Activated B cell treated with CpG ODN at 0.5 μM for 24 hours (primary cell): ENCODE measurements around the gene TMEM127. TPM values are rescaled to one million over a fixed set of nuclear protein-coding genes. Genes with fewer than 3 reads are reported as not detected.
A peak's percentile ranks its signal among the peaks of the same experiment; 100 is the strongest.

Source experiments
- ATAC-seq: fragments of 200-7000 bp; cut with Tn5 transposase; one replicate; pipeline ENCODE4 v1.10.0; 2021; ENCODE audit warnings: low read depth, mild to moderate bottlenecking, moderate library complexity
- CTCF ChIA-PET: fragments of 350-600 bp; sonication (Branson Sonifier 250); formaldehyde crosslinking; loops from one replicate; lab custom pipeline; 2021; ENCODE audit warnings: antibody characterized with exemption; lab: Charles Lee
- POLR2A ChIA-PET: fragments of 350-600 bp; sonication (Branson Sonifier 250); formaldehyde crosslinking; loops from one replicate; lab custom pipeline; 2021; ENCODE audit warnings: antibody characterized with exemption; lab: Charles Lee
- DNase-seq: peaks from one replicate; pipeline ENCODE4 v3.0.0; 2022
- H3K27ac Mint-ChIP-seq: one replicate; pipeline ENCODE4 v1.8.0; 2020; ENCODE audit warnings: mixed read lengths
- H3K27me3 Mint-ChIP-seq: one replicate; pipeline ENCODE4 v1.8.0; 2021; ENCODE audit warnings: mixed read lengths
- H3K36me3 Mint-ChIP-seq: one replicate; pipeline ENCODE4 v1.8.0; 2021; ENCODE audit warnings: low read depth, mixed read lengths
- H3K4me1 Mint-ChIP-seq: one replicate; pipeline ENCODE4 v1.8.0; 2021; ENCODE audit warnings: mixed read lengths
- H3K4me3 Mint-ChIP-seq: one replicate; pipeline ENCODE4 v1.8.0; 2020; ENCODE audit warnings: mild to moderate bottlenecking, mixed read lengths
- H3K9me3 Mint-ChIP-seq: one replicate; pipeline ENCODE4 v1.8.0; 2020; ENCODE audit warnings: mixed read lengths
- CTCF ChIP-seq: fragments of 200-600 bp; IDR thresholded peaks from one replicate; pipeline ENCODE4 v1.8.0; 2022; ENCODE audit warnings: antibody characterized with exemption, mild to moderate bottlenecking
- intact Hi-C: fragments of 100-400 bp; cut with micrococcal nuclease; formaldehyde crosslinking; loops from one replicate; pipeline ENCODE4 v1.15.1; 2024
- total RNA-seq: library from RNA; stranded (reverse); gene quantifications from 2 replicates; pipeline ENCODE4 v1.2.3, GENCODE V29; 2022

The TMEM127 gene
- total RNA-seq, 1 donor from 2014 or later: 43.2 TPM

DNA sequence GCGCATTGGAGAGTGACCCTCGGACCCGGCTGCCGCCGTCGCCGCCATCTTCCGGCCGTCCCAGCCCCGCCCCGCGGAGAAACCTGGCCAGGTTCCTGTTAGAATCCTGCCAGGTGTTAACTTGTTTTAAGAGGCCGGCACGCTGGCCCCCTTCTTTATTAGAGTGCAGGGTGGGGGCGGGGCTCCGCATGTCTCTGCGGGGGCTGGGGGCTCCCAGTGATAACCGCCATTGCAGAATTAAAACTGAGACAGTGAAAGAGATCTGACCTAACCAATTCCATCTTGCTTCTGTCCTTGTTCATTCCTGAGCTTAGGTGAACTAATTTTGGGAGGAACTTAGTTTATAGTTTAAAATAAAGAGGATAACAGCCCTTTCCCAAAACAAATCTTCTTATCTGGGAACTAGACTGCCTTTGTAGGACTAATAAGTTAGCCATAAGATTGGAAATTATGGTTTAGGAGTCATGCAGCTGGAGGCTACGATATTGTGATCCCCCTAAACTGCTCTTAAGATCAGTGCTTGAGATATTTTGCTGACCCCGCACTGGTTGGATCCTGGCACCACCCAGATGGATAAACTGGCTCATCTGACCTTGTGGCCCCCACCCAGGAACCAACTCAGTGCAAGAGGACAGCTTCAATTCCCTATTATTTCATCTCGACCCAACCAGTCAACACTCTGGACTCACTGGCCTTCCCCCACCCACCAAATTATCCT, 56.6 kb downstream of the TMEM127 start:
- POLR2A ChIA-PET: interaction anchor here (1.0 to 3.6 kb wide), 29 partner anchors 7 to 345 kb away, joined by 3 to 63 read pairs (median 11); partner anchors contain the start of genes ASTL, CIAO1, DUSP2 and NCAPH
- intact Hi-C loops: loop anchor here (2.0 kb wide), 4 partner anchors 16 to 330 kb away; no protein-coding TSS in a partner anchor
- Mint-ChIP-seq H3K4me3 (peak overlapping the region; percentile 92), H3K9me3 (no peaks in the 10 kb centered on the region), H3K27me3 (no peaks in the 10 kb centered on the region), H3K36me3 (peaks cover 23% of the 10 kb centered on the region), H3K27ac (peak overlapping the region; percentile 87), H3K4me1 (peaks cover 69% of the 10 kb centered on the region)
- no peak for TF ChIP-seq CTCF
- DNase-seq: no peak
- no peak for ATAC-seq
- CTCF ChIA-PET: interaction anchor here (0.5 to 1.7 kb wide), 4 partner anchors 24 to 92 kb away, joined by 3 to 10 read pairs (median 4); no protein-coding TSS in a partner anchor

DNA sequence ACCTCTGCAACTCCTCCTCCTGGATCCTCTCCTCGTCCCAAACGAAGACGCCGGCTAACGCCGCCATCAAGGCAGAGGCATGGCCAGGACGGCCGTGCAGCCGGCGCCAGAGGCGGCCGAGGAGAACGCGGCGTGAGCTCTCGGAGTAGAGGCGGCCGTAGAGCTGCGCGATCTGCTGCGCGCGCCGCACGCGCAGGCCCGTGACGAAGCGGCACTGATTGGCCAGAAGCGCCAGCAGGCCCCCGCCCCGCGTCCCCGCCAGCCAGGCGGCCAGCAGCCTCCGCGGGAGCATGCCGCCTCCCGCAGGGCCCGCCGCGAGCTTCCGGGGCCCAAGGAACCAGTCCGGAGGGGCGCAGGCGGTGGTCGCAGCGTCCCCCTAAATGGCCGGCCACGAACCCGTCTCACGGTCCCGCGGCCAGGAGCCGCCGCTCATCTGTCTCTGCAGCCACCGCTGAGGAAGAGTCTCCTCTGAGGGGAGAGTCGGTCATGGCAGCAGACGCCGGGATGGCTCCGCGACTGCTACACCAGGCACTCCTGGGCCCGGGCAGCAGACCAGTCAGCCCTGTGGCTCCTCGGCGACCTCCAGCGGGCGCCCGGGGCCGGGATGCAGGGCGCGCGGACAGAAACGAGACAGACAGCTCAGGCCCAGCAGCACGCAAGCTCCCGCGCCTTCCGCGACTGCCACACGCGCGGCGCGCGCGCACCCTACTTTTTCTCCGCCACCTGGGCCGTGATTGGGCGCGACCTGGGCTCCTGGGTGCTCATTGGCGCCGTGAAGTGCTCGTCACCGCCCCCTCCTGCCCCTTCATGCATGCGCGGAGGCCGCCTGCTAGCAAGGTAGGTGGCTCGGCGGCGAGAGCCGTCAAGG, 57.4 kb downstream of the TMEM127 start, which contains the start of gene STARD7:
Gene STARD7 (minus strand): TSS at position 685 of the 868 bp plus-strand sequence. CDS start 393 bp downstream, at position 292.
- peaks cover 74% of the 10 kb centered on the region for H3K4me1 Mint-ChIP-seq
- no peaks in the 10 kb centered on the region for H3K27me3 Mint-ChIP-seq
- DNase-seq (peak; percentile 96), ATAC-seq (peak; percentile 89)
- no peak for TF ChIP-seq CTCF
- peaks cover 26% of the 10 kb centered on the region for H3K36me3 Mint-ChIP-seq
- CTCF ChIA-PET: interaction anchor here (0.5 to 1.7 kb wide), 7 partner anchors 25 to 91 kb away, joined by 3 to 10 read pairs (median 4); partner anchors contain the start of gene ASTL
- H3K4me3 Mint-ChIP-seq: peak within 1 kb of the TSS; percentile 92
- POLR2A ChIA-PET: interaction anchor here (0.6 to 3.6 kb wide), 36 partner anchors 9 to 433 kb away, joined by 3 to 63 read pairs (median 9); partner anchors contain the start of genes ASTL, CIAO1, DUSP2 and NCAPH
- intact Hi-C loops: loop anchor here (1.0 to 2.0 kb wide), 8 partner anchors 9 to 330 kb away; partner anchors contain the start of gene CIAO1
- peak within 1 kb of the TSS; percentile 91 for H3K27ac Mint-ChIP-seq
- H3K9me3 Mint-ChIP-seq: no peaks in the 10 kb centered on the region

DNA sequence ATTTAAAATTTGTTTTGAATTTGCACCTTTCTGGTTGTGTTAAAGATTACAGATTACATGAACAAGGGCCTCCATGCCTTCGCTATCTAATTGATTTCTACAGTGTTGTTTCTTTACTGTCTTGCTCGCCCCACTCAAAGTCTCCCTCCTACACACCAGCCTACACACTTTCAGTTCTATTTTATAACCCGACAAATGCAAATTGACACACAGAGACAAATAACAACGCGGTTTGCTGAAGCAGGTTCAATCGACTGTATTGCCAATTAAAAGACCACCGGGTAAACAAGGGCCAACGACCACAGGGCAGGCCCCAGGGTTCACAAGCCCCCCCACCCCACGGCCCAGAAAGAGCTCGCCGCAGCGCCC, 58.0 kb downstream of the TMEM127 start:
- H3K4me3 Mint-ChIP-seq: peak overlapping the region; percentile 92
- ChIA-PET POLR2A (interaction anchor here (0.6 to 3.6 kb wide), 33 partner anchors 8 to 433 kb away, joined by 3 to 63 read pairs (median 10); partner anchors contain the start of genes ASTL, CIAO1, DUSP2 and NCAPH), CTCF (interaction anchor here (0.9 to 1.7 kb wide), 5 partner anchors 26 to 69 kb away, joined by 3 to 10 read pairs (median 4); partner anchors contain the start of gene ASTL)
- DNase-seq (no peak), ATAC-seq (peak; percentile 7)
- H3K9me3 Mint-ChIP-seq: no peaks in the 10 kb centered on the region
- H3K4me1 Mint-ChIP-seq: peaks cover 81% of the 10 kb centered on the region
- peaks cover 28% of the 10 kb centered on the region for H3K36me3 Mint-ChIP-seq
- no peak for TF ChIP-seq CTCF
- H3K27me3 Mint-ChIP-seq: no peaks in the 10 kb centered on the region
- H3K27ac Mint-ChIP-seq: peak overlapping the region; percentile 91
- intact Hi-C loops: loop anchor here (1.0 to 2.0 kb wide), 8 partner anchors 8 to 331 kb away; partner anchors contain the start of gene CIAO1

DNA sequence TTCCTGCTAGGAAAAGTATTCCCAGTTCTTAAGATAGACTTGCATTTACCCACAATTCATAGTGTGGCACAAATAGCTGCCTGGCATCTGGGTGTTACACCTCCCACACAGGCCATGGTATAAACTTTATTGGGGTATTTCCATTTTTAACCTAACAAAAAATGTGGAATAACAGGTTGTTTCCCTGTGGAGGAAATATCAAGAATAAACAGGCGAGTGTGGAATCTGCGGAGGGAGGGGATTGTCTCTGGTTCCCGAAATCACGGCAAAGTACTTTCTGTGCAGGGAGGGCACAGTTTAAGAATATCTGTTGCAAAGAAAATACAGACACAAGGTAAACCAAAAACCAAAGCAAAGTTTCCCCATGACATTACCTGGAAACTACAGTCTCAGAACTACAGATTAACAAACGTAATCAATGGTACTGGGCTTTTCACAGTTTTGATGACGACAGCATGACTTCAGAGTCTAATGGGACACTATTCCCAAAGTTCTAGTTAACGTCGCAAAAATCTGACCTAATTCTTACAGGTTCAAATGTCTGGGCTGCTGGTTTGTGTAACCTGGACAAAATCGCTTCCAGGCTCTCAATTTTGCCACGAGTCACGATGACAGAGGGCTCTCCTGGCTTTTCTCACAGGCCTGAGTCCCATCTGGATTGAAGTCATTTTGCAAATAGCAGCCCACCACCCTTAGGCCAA, 58.6 kb downstream of the TMEM127 start:
- POLR2A ChIA-PET: interaction anchor here (0.7 to 3.6 kb wide), 17 partner anchors 10 to 434 kb away, joined by 3 to 63 read pairs (median 11); partner anchors contain the start of genes ASTL, CIAO1, DUSP2 and SNRNP200
- Mint-ChIP-seq H3K36me3 (peaks cover 28% of the 10 kb centered on the region), H3K4me3 (peak overlapping the region; percentile 92), H3K27ac (peak overlapping the region; percentile 91), H3K9me3 (no peaks in the 10 kb centered on the region), H3K27me3 (no peaks in the 10 kb centered on the region), H3K4me1 (peaks cover 83% of the 10 kb centered on the region)
- ATAC-seq (no peak), DNase-seq (no peak)
- no peak for TF ChIP-seq CTCF
- CTCF ChIA-PET: interaction anchor here (1.0 to 1.7 kb wide), 4 partner anchors 26 to 69 kb away, joined by 3 to 10 read pairs (median 6); partner anchors contain the start of gene ASTL
- intact Hi-C loops: no loop called here
